Activated CD4-positive, alpha-beta T cell treated with anti-CD3 and anti-CD28 coated beads for 36 hours (primary cell): ENCODE results near the gene PEAK1. TPM values are rescaled to one million over a fixed set of nuclear protein-coding genes. Genes with fewer than 3 reads are reported as not detected.

Experiments
- ATAC-seq: fragments of 200-7000 bp; cut with Tn5 transposase; one replicate; pipeline ENCODE4 v1.10.0; 2021; ENCODE audit warnings: mild to moderate bottlenecking, moderate library complexity
- CTCF ChIA-PET: fragments of 350-600 bp; sonication (Branson Sonifier 250); formaldehyde crosslinking; loops from one replicate; lab custom pipeline; 2021; ENCODE audit warnings: antibody characterized with exemption; lab: Charles Lee
- POLR2A ChIA-PET: fragments of 350-600 bp; sonication (Branson Sonifier 250); formaldehyde crosslinking; loops from one replicate; lab custom pipeline; 2021; ENCODE audit warnings: antibody characterized with exemption, inconsistent platforms; lab: Charles Lee
- DNase-seq: peaks from one replicate; pipeline ENCODE4 v3.0.0-alpha.2; 2020
- H3K27ac Mint-ChIP-seq: one replicate; pipeline ENCODE4 v1.8.0; 2021; ENCODE audit warnings: mixed read lengths
- H3K27me3 Mint-ChIP-seq: one replicate; pipeline ENCODE4 v1.8.0; 2021; ENCODE audit warnings: mixed read lengths
- H3K36me3 Mint-ChIP-seq: one replicate; pipeline ENCODE4 v1.8.0; 2021; ENCODE audit warnings: low read depth, mixed read lengths
- H3K4me1 Mint-ChIP-seq: one replicate; pipeline ENCODE4 v1.8.0; 2021; ENCODE audit warnings: mixed read lengths
- H3K4me3 Mint-ChIP-seq: one replicate; pipeline ENCODE4 v1.8.0; 2021; ENCODE audit warnings: mild to moderate bottlenecking, moderate library complexity, mixed read lengths
- H3K9me3 Mint-ChIP-seq: one replicate; pipeline ENCODE4 v1.8.0; 2021; ENCODE audit warnings: low read depth, mixed read lengths
- intact Hi-C, 2 experiments: fragments of 100-400 bp; cut with DNase I in 1 of 2; cut with micrococcal nuclease in 1 of 2; formaldehyde crosslinking; loops; one replicate each; pipeline versions ENCODE4 v1.14.2 to v1.15.1; 2022 to 2024; cut with DNase I, micrococcal nuclease
- total RNA-seq, 2 experiments: library from RNA; stranded (reverse); gene quantifications; one replicate each; pipeline ENCODE4 v1.2.3, GENCODE V29; 2021

The PEAK1 gene
- total RNA-seq, 2 experiments from 2014 or later: 26.5 to 27.0 TPM

DNA sequence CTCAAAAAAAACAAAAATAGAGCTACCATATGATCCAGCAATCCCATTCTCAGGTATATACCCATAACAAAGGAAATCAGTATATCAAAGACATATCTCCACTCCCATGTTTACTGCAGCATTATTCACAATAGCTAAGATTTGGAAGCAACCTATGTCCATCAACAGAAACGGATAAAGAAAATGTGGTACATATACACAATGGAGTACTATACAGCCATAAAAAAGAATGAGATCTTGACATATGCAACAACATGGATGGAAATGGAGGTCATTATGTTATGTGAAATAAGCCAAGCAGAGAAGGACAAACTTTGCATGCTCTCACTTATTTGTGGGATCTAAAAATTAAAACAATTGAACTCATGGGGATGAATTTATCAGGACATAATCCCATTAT lies 19.6 kb downstream of the PEAK1 start:
- Mint-ChIP-seq H3K4me1 (peaks cover 20% of the 10 kb centered on the region), H3K9me3 (peaks cover 29% of the 10 kb centered on the region), H3K36me3 (peaks cover 22% of the 10 kb centered on the region), H3K27me3 (no peaks in the 10 kb centered on the region), H3K4me3 (no peak overlapping the region), H3K27ac (no peak overlapping the region)
- ATAC-seq (no peak), DNase-seq (no peak)
- CTCF ChIA-PET: no interaction called here
- POLR2A ChIA-PET: no interaction called here
- intact Hi-C loops: no loop called here

DNA sequence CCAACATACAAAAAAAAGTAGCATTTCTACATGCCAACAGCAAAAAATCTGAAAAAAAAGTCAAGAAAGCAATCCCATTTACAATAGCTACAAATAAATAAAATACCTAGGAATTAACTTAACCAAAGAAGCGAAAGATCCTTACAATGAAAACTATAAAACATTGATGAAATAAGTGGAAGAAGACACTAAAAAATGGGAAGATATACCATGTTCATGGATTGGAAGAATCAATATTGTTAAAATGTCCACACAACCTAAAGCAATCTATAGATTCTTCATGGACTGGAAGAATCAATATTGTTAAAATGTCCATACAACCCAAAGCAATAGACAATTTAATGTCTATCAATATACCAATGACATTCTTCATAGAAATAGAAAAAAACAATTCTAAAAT lies 21.0 kb downstream of the PEAK1 start:
- Mint-ChIP-seq H3K9me3 (peaks cover 32% of the 10 kb centered on the region), H3K4me1 (peaks cover 20% of the 10 kb centered on the region), H3K27me3 (no peaks in the 10 kb centered on the region), H3K27ac (no peak overlapping the region), H3K36me3 (peaks cover 25% of the 10 kb centered on the region), H3K4me3 (no peak overlapping the region)
- intact Hi-C loops: no loop called here
- ChIA-PET POLR2A (no interaction called here), CTCF (no interaction called here)
- ATAC-seq (no peak), DNase-seq (no peak)

DNA sequence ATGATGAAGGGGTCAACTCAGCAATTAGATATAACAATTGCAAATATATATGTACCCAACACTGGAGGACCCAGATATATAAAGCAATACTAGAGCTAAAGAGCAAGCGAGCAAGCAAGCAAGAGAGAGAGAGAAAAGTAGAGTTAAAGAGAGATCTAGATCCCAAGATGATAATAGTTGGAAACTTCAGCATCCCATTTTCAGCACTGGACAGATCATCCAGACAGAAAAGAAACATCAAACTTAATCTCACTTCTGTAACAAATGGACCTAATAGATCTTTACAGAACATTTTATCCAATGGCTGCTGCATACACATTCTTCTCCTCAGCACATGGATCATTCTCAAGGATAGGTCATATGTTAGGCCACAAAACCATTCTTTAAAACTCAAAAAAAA lies 23.2 kb downstream of the PEAK1 start:
- peaks cover 3% of the 10 kb centered on the region for H3K4me1 Mint-ChIP-seq
- POLR2A ChIA-PET: no interaction called here

DNA sequence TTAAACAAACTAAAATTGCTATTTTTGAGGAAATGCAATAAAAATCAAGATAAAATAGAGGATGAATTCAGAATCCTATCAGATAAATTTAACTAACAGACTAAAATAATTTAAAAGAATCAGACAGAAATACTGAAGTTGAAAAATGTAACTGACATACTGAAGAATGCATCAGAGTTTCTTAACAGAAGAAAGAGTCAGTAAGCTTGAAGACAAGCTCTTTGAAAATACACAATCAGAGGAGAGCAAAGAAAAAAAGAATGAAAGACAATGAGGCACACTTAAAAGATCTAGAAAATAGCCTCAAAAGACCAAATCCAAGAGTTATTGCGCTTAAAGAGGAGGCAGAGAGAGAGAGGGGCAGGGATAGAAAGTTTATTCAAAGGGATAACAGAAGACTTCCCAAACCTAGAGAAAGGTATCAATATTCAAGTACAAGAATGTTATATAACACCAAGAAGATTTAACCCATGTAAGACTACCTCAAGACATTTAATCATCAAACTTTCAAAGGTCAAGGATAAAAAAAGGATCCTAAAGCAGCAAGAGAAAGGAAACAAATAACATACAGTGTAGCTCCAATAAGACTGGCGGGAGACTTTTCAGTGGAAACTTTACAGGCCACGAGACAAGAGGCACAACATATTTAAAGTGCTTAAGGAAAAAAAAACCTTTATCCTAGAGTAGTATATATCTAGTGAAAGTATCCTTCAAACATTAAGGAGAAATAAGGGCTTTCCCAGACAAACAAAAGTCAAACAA lies 24.7 kb downstream of the PEAK1 start:
- CTCF ChIA-PET: no interaction called here
- ATAC-seq: no peak

More for the DNA sequence above, 23.2 kb downstream of the PEAK1 start:
- Mint-ChIP-seq H3K27ac (no peak overlapping the region), H3K9me3 (peaks cover 32% of the 10 kb centered on the region), H3K4me3 (no peak overlapping the region), H3K27me3 (no peaks in the 10 kb centered on the region), H3K36me3 (peaks cover 25% of the 10 kb centered on the region)
- ATAC-seq (no peak), DNase-seq (no peak)
- intact Hi-C loops: no loop called here
- CTCF ChIA-PET: no interaction called here

DNA sequence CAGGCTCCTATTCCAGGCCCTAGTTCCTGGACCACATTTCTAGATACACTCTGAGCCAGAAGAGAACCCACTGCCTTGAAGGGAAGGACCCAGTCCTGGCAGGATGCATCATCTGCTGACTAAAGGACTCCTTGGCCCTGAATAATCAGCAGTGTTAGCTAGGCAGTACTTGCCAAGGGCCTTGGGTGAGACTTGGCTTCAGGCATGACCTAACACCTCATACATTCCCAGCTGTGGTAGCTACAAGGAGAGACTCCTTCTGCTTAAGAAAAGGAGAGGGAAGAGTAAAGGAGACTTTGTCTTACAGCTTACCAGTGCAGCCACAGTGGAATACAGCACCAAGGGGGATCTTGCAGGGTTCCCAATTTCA lies 26.4 kb downstream of the PEAK1 start:
- Mint-ChIP-seq H3K4me1 (no peaks in the 10 kb centered on the region), H3K4me3 (no peak overlapping the region), H3K27me3 (no peaks in the 10 kb centered on the region), H3K36me3 (peaks cover 12% of the 10 kb centered on the region), H3K9me3 (peaks cover 18% of the 10 kb centered on the region), H3K27ac (no peak overlapping the region)
- intact Hi-C loops: no loop called here
- no peak for ATAC-seq
- no peak for DNase-seq
- ChIA-PET CTCF (no interaction called here), POLR2A (no interaction called here)

More for the DNA sequence above, 24.7 kb downstream of the PEAK1 start:
- Mint-ChIP-seq H3K27me3 (no peaks in the 10 kb centered on the region), H3K4me1 (no peaks in the 10 kb centered on the region), H3K9me3 (peaks cover 30% of the 10 kb centered on the region), H3K36me3 (peaks cover 24% of the 10 kb centered on the region), H3K4me3 (no peak overlapping the region), H3K27ac (no peak overlapping the region)
- intact Hi-C loops: no loop called here
- no peak for DNase-seq
- POLR2A ChIA-PET: no interaction called here

DNA sequence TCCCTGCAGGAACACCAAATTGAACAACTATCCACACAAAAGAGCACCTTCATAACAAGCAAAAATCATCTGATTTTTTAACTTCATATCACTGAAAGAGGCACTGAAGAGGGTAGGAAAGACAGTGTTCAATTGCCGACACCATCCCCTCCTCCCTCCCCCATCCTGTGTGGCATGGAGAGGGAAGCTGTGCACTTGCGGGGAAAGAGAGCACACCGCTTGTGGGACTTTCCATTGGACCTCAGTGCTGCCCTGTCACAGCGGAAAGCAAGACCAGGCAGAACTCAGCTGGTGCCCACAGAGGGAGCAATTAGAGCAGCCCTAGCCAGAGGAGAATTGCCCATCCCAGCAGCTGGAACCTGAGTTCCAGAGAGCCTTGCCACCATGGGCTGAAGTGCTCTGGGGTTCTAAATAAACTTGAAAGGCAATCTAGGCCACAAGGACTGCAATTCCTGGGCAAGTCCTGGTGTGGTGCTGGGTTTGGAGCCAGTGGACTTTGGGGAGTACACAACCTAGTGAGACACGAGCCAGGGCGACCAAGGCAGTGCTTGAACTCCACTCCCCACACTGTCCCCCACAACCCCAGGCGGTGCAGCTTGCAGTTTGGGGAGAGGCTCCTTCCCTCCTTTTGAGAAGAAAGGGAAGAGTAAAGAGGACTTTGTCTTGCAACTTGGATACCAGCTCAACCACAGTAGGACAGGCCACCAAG lies 27.0 kb downstream of the PEAK1 start:
- Mint-ChIP-seq H3K4me3 (no peak overlapping the region), H3K9me3 (peaks cover 13% of the 10 kb centered on the region), H3K4me1 (no peaks in the 10 kb centered on the region), H3K27me3 (no peaks in the 10 kb centered on the region), H3K27ac (no peak overlapping the region), H3K36me3 (peaks cover 8% of the 10 kb centered on the region)
- DNase-seq (no peak), ATAC-seq (no peak)
- intact Hi-C loops: no loop called here
- ChIA-PET CTCF (no interaction called here), POLR2A (no interaction called here)

DNA sequence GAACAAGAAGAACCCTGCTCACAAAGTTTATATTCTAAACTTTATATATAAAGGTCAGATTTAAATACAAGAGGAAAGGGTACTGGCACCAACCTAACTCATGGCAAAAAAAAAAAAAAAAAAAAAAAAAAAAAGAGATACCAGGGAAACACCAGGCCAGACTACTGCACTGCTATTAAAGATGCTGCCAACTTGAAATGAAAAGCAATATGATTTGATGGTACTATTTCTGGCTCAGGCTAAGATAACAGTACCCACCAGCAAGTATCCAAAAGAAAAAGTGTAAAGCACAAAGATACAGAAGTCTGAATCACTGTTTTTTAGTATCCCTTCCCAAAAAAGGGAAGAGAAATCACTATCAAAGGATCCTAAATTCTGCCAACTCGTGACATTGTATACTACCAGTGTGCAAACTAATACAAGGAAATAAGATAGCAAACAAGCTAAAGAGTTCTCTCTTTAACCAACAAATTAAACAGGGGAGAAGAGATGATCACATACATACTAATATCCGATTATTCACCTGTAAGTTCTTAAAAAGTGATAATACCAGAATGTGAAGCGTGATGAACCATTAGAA lies 28.4 kb downstream of the PEAK1 start:
- no peak overlapping the region for H3K27ac Mint-ChIP-seq
- no peak overlapping the region for H3K4me3 Mint-ChIP-seq
- H3K27me3 Mint-ChIP-seq: no peaks in the 10 kb centered on the region
- no peaks in the 10 kb centered on the region for H3K4me1 Mint-ChIP-seq
- POLR2A ChIA-PET: no interaction called here
- peaks cover 5% of the 10 kb centered on the region for H3K36me3 Mint-ChIP-seq
- ATAC-seq (no peak), DNase-seq (no peak)
- CTCF ChIA-PET: no interaction called here
- intact Hi-C loops: no loop called here
- peaks cover 10% of the 10 kb centered on the region for H3K9me3 Mint-ChIP-seq

DNA sequence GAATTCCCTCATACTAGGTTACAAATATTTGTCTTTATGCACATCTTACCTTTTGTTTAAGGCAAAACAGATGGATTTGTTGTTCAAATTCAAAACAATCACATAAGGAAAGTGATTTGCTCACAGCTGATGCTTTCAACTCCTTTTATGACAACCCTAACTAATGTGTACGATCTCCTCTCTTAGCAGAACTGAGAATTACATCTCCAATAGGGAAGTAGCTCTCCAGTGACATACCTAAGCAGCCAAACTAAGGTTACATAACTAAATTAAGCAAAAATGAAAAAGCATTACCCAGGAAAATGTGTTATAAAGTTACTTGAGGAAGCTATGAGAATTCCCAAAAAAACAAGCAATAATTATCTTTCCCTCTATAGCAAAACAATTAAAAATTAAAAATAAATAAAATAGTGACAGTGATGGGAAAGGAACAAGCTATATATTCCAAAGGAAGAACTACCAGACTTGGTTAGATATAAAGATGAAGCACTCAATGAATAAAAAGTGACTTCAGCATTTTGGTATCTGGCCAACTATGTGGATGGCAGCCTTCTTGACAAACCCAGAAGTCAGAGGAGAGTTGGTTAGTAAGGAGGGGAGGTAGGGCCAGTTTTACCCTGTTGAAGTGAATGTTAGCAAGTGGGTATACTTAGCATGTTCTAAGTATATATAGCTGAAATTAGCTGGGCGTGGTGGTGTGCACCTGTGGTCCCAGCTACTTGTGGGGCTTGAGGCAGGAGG lies 32.4 kb downstream of the PEAK1 start:
- ChIA-PET POLR2A (no interaction called here), CTCF (interaction anchor here (1.3 to 1.4 kb wide), 2 partner anchors 12 to 19 kb away, joined by 3 to 4 read pairs; no protein-coding TSS in a partner anchor)
- Mint-ChIP-seq H3K4me1 (peaks cover 18% of the 10 kb centered on the region), H3K36me3 (no peaks in the 10 kb centered on the region), H3K27ac (no peak overlapping the region), H3K9me3 (no peaks in the 10 kb centered on the region), H3K4me3 (no peak overlapping the region), H3K27me3 (no peaks in the 10 kb centered on the region)
- intact Hi-C loops: no loop called here
- no peak for ATAC-seq
- DNase-seq: no peak

DNA sequence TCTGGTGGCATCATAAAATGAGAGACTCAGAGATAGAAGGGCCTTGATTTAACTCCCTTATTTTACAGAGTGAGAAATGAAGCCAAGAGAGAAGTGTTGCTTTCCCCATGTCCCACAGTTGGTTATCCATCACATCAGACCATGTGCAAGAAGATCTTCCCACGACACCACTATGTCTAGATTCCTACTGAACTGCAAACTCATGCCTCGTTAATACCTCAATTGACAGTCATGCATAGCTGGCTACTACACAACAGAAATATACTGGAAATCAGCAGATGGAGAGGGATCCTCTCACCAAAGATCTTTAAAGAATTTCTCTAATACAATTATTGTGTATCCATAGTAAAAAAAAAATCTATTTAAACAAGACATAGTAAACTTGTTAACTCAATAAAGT lies 33.3 kb downstream of the PEAK1 start:
- H3K27me3 Mint-ChIP-seq: no peaks in the 10 kb centered on the region
- DNase-seq (no peak), ATAC-seq (no peak)
- peaks cover 18% of the 10 kb centered on the region for H3K4me1 Mint-ChIP-seq
- no peaks in the 10 kb centered on the region for H3K9me3 Mint-ChIP-seq
- no peak overlapping the region for H3K27ac Mint-ChIP-seq
- ChIA-PET POLR2A (no interaction called here), CTCF (interaction anchor here (1.1 kb wide), 1 partner anchor 111 kb away, joined by 3 read pairs; no protein-coding TSS in a partner anchor)
- H3K36me3 Mint-ChIP-seq: no peaks in the 10 kb centered on the region
- intact Hi-C loops: no loop called here
- no peak overlapping the region for H3K4me3 Mint-ChIP-seq

DNA sequence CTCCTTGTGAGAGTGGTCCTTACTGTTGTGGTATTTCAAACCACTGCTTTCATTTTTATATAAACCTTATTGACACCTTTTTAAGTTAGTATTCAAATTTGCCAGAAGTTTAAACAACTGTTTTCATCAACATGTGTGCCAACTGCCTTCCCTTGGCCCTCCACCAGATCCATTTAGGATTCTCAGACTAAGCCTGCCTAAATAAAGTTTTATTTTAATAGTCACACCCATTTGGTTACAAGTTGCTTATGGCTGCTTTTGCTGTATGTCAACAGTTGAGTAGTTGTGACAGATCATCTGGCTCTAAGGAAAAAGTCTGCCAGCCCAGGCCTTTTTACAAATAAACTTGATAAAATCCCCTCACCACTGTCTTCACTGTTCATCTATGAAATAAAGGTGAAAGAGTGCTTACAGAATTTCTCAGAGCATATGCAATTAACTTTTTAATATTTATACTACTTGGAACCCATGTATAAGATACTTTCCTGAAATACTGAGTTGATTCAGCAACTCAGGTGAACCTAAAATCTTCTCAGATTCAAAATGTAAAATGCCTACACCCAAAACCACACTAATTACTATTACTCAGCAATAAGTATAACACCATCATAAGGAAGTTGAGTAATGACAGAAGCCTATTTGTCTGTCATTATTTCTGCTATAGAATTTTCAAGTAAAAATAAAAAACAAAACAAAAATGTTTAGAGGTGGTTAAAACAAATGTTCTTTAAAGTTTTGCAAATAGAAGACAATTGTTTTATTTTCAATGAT lies 35.1 kb downstream of the PEAK1 start:
- Mint-ChIP-seq H3K27me3 (no peaks in the 10 kb centered on the region), H3K4me1 (peaks cover 18% of the 10 kb centered on the region), H3K9me3 (no peaks in the 10 kb centered on the region), H3K4me3 (no peak overlapping the region), H3K36me3 (no peaks in the 10 kb centered on the region), H3K27ac (no peak overlapping the region)
- ChIA-PET POLR2A (no interaction called here), CTCF (no interaction called here)
- no peak for DNase-seq
- intact Hi-C loops: no loop called here
- ATAC-seq: no peak

DNA sequence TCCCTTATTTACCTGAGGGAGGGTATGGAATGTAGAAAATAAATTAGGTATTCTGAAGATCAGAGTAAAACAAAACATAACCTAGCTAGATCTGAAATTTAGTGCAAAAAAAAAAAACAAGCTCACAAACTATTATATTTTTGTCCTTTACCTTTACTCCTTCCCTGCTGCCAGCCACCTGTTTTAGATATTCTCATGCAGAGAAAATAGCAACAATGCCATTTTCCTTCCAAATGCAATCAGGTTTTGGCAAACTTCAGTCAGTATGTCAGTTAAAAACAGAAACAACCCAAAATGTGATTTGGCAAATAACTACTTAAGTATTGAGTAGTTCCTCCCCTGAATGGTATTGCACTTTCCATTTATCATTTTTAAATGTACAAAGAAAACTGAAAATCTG lies 35.8 kb downstream of the PEAK1 start:
- no peak overlapping the region for H3K27ac Mint-ChIP-seq
- intact Hi-C loops: no loop called here
- DNase-seq (no peak), ATAC-seq (no peak)
- H3K27me3 Mint-ChIP-seq: no peaks in the 10 kb centered on the region
- POLR2A ChIA-PET: no interaction called here
- H3K36me3 Mint-ChIP-seq: no peaks in the 10 kb centered on the region
- H3K9me3 Mint-ChIP-seq: no peaks in the 10 kb centered on the region
- peaks cover 18% of the 10 kb centered on the region for H3K4me1 Mint-ChIP-seq
- no peak overlapping the region for H3K4me3 Mint-ChIP-seq
- CTCF ChIA-PET: no interaction called here
